SK-N-SH (cell line): Measurements from ENCODE around the gene CREBZF. TPM values are rescaled to one million over a fixed set of nuclear protein-coding genes. Genes with fewer than 3 reads are reported as not detected.

Source experiments
- CTCF ChIA-PET: fragments of 300-600, 350-600 bp; formaldehyde crosslinking; extraction: SDS; loops from one replicate; lab custom pipeline; 2021; lab: Yijun Ruan, JAX
- POLR2A ChIA-PET: fragments of 350-600 bp; sonication (Branson Sonifier 250); formaldehyde crosslinking; extraction: SDS; loops from one replicate; lab custom pipeline; 2020; ENCODE audit warnings: antibody characterized with exemption, inconsistent platforms; lab: Yijun Ruan, JAX
- DNase-seq: peaks from one replicate; pipeline ENCODE4 v3.0.0; 2012
- H2AFZ ChIP-seq: fragments of 200-600 bp; sonication (generic); 2 replicates; pipeline ENCODE4 v1.8.1; 2016; ENCODE audit warnings: antibody characterized with exemption, mild to moderate bottlenecking, low read depth
- H3F3A ChIP-seq: fragments of 200-600 bp; sonication (generic); replicated peaks from 2 replicates; pipeline ENCODE3; 2016; ENCODE audit warnings: antibody characterized with exemption, mild to moderate bottlenecking; ENCODE audit not compliant: insufficient read depth
- H3K27ac ChIP-seq, 2 experiments: fragments of 200-500 bp in 1 of 2; fragments of 200-600 bp in 1 of 2; sonication (Bioruptor generic) in 1 of 2; sonication (generic), shearing (Covaris generic) in 1 of 2; 2 replicates each; pipeline versions ENCODE4 v1.5.1 to v1.6.1; 2014 to 2016; ENCODE audit warnings: low read depth in 2 of 2, inconsistent platforms in 1 of 2, low read length in 1 of 2, mild to moderate bottlenecking in 1 of 2, mixed read lengths in 1 of 2
- H3K27me3 ChIP-seq: fragments of 200-600 bp; sonication (generic), shearing (Covaris generic); 2 replicates; pipeline ENCODE4 v1.6.1; 2016; ENCODE audit warnings: mixed run types; ENCODE audit not compliant: insufficient read depth
- H3K36me3 ChIP-seq, 2 experiments: fragments of 200-500 bp in 1 of 2; fragments of 200-600 bp in 1 of 2; sonication (Bioruptor generic) in 1 of 2; sonication (generic) in 1 of 2; replicated peaks in 1 of 2; 2 replicates each; pipeline versions ENCODE3 to v1.5.1; 2014 to 2016; ENCODE audit warnings: low read length in 1 of 2, mild to moderate bottlenecking in 1 of 2; ENCODE audit not compliant: insufficient read depth in 2 of 2, control insufficient read depth in 1 of 2
- H3K4me1 ChIP-seq, 2 experiments: fragments of 200-500 bp in 1 of 2; fragments of 200-600 bp in 1 of 2; sonication (Bioruptor generic) in 1 of 2; sonication (generic), shearing (Covaris generic) in 1 of 2; 2 replicates each; pipeline versions ENCODE4 v1.5.1 to v1.6.1; 2014 to 2016; ENCODE audit warnings: low read depth in 1 of 2, low read length in 1 of 2, mixed run types in 1 of 2; ENCODE audit not compliant: insufficient read depth in 2 of 2, control insufficient read depth in 1 of 2
- H3K4me2 ChIP-seq: fragments of 200-600 bp; sonication (generic), shearing (Covaris generic); 2 replicates; pipeline ENCODE4 v1.6.1; 2017; ENCODE audit warnings: mixed run types
- H3K4me3 ChIP-seq, 2 experiments: fragments of 200-500 bp in 1 of 2; fragments of 200-600 bp in 1 of 2; sonication (Bioruptor generic) in 1 of 2; sonication (generic), shearing (Covaris generic) in 1 of 2; 2 replicates each; pipeline versions ENCODE4 v1.5.1 to v1.8.1; 2014 to 2016; ENCODE audit warnings: low read depth in 2 of 2, inconsistent platforms in 1 of 2, low read length in 1 of 2, mild to moderate bottlenecking in 1 of 2, mixed read lengths in 1 of 2, moderate library complexity in 1 of 2
- H3K79me2 ChIP-seq: fragments of 200-600 bp; sonication (generic); 2 replicates; pipeline ENCODE4 v1.8.1; 2017; ENCODE audit warnings: mild to moderate bottlenecking; ENCODE audit not compliant: insufficient read depth
- H3K9ac ChIP-seq: fragments of 200-600 bp; sonication (generic); 2 replicates; pipeline ENCODE4 v1.6.1; 2017; ENCODE audit warnings: mixed run types
- H3K9me2 ChIP-seq: fragments of 200-600 bp; sonication (generic); 2 replicates; pipeline ENCODE4 v1.6.1; 2017; ENCODE audit warnings: mixed run types
- H3K9me3 ChIP-seq: fragments of 200-600 bp; sonication (generic); 2 replicates; pipeline ENCODE4 v1.6.1; 2017; ENCODE audit warnings: mixed run types, mild to moderate bottlenecking, moderate library complexity
- H4K20me1 ChIP-seq: fragments of 200-600 bp; sonication (generic); 2 replicates; pipeline ENCODE4 v1.6.1; 2017; ENCODE audit warnings: mild to moderate bottlenecking, mixed run types; ENCODE audit not compliant: insufficient read depth
- CHD2 ChIP-seq: fragments of 150-350 bp; IDR thresholded peaks from 2 replicates; pipeline ENCODE4 v1.6.1; 2018; ENCODE audit warnings: low read length; ENCODE audit not compliant: partially characterized antibody
- CTCF ChIP-seq: fragments of 200-600 bp; sonication (generic); IDR thresholded peaks from 2 replicates; pipeline ENCODE4 v1.6.1; 2017; ENCODE audit warnings: antibody characterized with exemption, mild to moderate bottlenecking, moderate library complexity
- ELF1 ChIP-seq: IDR thresholded peaks from 2 replicates; pipeline ENCODE4 v1.4.0; 2012
- EP300 ChIP-seq, 2 experiments: IDR thresholded peaks; 2 replicates each; pipeline versions ENCODE4 v1.4.0 to v1.6.1; 2012; ENCODE audit warnings: borderline replicate concordance in 1 of 2, low read depth in 1 of 2, low read length in 1 of 2
- FOXJ3 ChIP-seq: sonication (generic); formaldehyde crosslinking; IDR thresholded peaks from 2 replicates; pipeline ENCODE4 v1.5.1; 2020; ENCODE audit warnings: mild to moderate bottlenecking, missing genetic modification reagents
- GATA2 ChIP-seq: sonication (generic); formaldehyde crosslinking; IDR thresholded peaks from 2 replicates; pipeline ENCODE4 v1.5.0; 2020; ENCODE audit warnings: mild to moderate bottlenecking, missing genetic modification reagents
- MAX ChIP-seq: IDR thresholded peaks from 2 replicates; pipeline ENCODE4 v1.4.0; 2012; ENCODE audit warnings: low read depth
- MXI1 ChIP-seq: IDR thresholded peaks from 2 replicates; pipeline ENCODE4 v1.6.1; 2012; ENCODE audit warnings: mild to moderate bottlenecking, low read depth, low read length, improper control_type of control experiment
- POLR2AphosphoS5 ChIP-seq: IDR thresholded peaks from 2 replicates; pipeline ENCODE4 v1.6.1; 2012; ENCODE audit warnings: low read depth, low read length
- RAD21 ChIP-seq: IDR thresholded peaks from 2 replicates; pipeline ENCODE4 v1.6.1; 2012; ENCODE audit warnings: mild to moderate bottlenecking, low read length
- RFX5 ChIP-seq: IDR thresholded peaks from 2 replicates; pipeline ENCODE4 v1.6.1; 2012; ENCODE audit warnings: mild to moderate bottlenecking, improper control_type of control experiment, low read length
- RXRA ChIP-seq: IDR thresholded peaks from 2 replicates; pipeline ENCODE4 v1.4.0; 2012; ENCODE audit warnings: low read depth, mild to moderate bottlenecking, borderline replicate concordance
- SMC3 ChIP-seq: IDR thresholded peaks from 2 replicates; pipeline ENCODE4 v1.6.1; 2012; ENCODE audit warnings: low read depth, low read length, improper control_type of control experiment
- TAF1 ChIP-seq: IDR thresholded peaks from 2 replicates; pipeline ENCODE4 v1.6.1; 2012; ENCODE audit warnings: low read depth, mild to moderate bottlenecking, low read length, moderate library complexity, borderline replicate concordance
- TCF12 ChIP-seq: IDR thresholded peaks from 2 replicates; pipeline ENCODE4 v1.4.0; 2012
- USF1 ChIP-seq: IDR thresholded peaks from 2 replicates; pipeline ENCODE4 v1.4.0; 2012; ENCODE audit warnings: low read depth, borderline replicate concordance
- WGBS: methylation state at CpG from one replicate; pipeline ENCODE4 v1.1.6; 2017; ENCODE audit warnings: low lambda C conversion rate; 5-methylcytosine and 5-hydroxymethylcytosine counted together
- polyA plus RNA-seq, 3 experiments: library from polyadenylated mRNA; depleted of rRNA; stranded (reverse); fragments of >200 nt; gene quantifications; 2 replicates each; pipeline ENCODE4 v1.2.3, GENCODE V29; 2012

CREBZF gene
- polyA plus RNA-seq, 1 of the 3 experiments (the other 2 are of a cell fraction) = 50.5 TPM

- Histone ChIP-seq H3F3A (no peaks in the 10 kb centered on the region), H3K4me3 (no peak overlapping the region), H3K36me3 (peaks cover 27% of the 10 kb centered on the region in 2 experiments)
- TF ChIP-seq POLR2AphosphoS5 (no peak), ELF1 (no peak), TCF12 (no peak), SMC3 (no peak), EP300 (IDR thresholded peaks at IDR 0.05; ENCODE audit: borderline replicate concordance in 1 of 2, low read depth in 1 of 2, low read length in 1 of 2) (no peak), USF1 (no peak), RFX5 (no peak), RAD21 (no peak), RXRA (no peak), GATA2 (CRISPR knock-in tag) (no peak), FOXJ3 (CRISPR knock-in tag) (no peak), TAF1 (no peak), MAX (no peak)
- TF ChIP-seq, all 33 proteins: peak for 0
- 79% methylated on average over 5 of the region's 5 CpGs for WGBS
- H3K27ac ChIP-seq = peak overlapping the region in 1 of 2 experiments; percentile 95; a peak in 1 of 4 replicates
- H3K9ac ChIP-seq = no peak overlapping the region
- H2AFZ ChIP-seq = peak overlapping the region; percentile 86; the same call in 1 of the 2 replicates
- DNase-seq = no peak
- H3K4me2 ChIP-seq = no peak overlapping the region
- peaks cover 36% of the 10 kb centered on the region for H4K20me1 ChIP-seq
- POLR2A ChIA-PET = no interaction called here
- 0 out of 2 replicates have a peak, but pooled peaks cover 3% of the 10 kb centered on the region for H3K9me2 ChIP-seq
- peaks cover 9 to 13% of the 10 kb centered on the region in 2 experiments; a peak in 3 of 4 replicates for H3K4me1 ChIP-seq
- no peaks in the 10 kb centered on the region for H3K9me3 ChIP-seq
- no peaks in the 10 kb centered on the region for H3K27me3 ChIP-seq
- H3K79me2 ChIP-seq = peaks cover 39% of the 10 kb centered on the region
- CTCF ChIA-PET = interaction anchor here (2.0 kb wide), 1 partner anchor 29 kb away, joined by 4 read pairs; no protein-coding TSS in a partner anchor
Measured at GRCh38 chr11:85665733-85666132, 804 bp upstream of the CREBZF start.

- CTCF ChIA-PET = interaction anchor here (0.8 to 2.9 kb wide), 9 partner anchors 13 to 530 kb away, joined by 3 to 15 read pairs (median 4); partner anchors contain the start of genes CCDC89 and TMEM126A
Measured at GRCh38 chr11:85663753-85664614, 945 bp downstream of the CREBZF start.

More at GRCh38 chr11:85663753-85664614, 945 bp downstream of the CREBZF start:
- H3K9me3 ChIP-seq = no peaks in the 10 kb centered on the region
- peak overlapping the region; percentile 86 for H3K4me2 ChIP-seq
- H3K79me2 ChIP-seq = peaks cover 57% of the 10 kb centered on the region
- 0 out of 2 replicates have a peak, but pooled peaks cover 3% of the 10 kb centered on the region for H3K9me2 ChIP-seq
- peak overlapping the region; percentile 94 to 95 for H3K4me3 ChIP-seq
- no peaks in the 10 kb centered on the region for H3F3A ChIP-seq
- POLR2A ChIA-PET = interaction anchor here (1.3 to 2.9 kb wide), 5 partner anchors 10 to 36 kb away, joined by 4 to 23 read pairs (median 14); partner anchors contain the start of genes CCDC89, DLG2, TMEM126A and TMEM126B
- 1% methylated on average over 48 of the region's 73 CpGs for WGBS
- peak overlapping the region; percentile 92 to 95 for H3K27ac ChIP-seq
- H3K27me3 ChIP-seq = no peaks in the 10 kb centered on the region
- H3K9ac ChIP-seq = peak overlapping the region; percentile 99
- peaks cover 14 to 27% of the 10 kb centered on the region in 2 experiments; a peak in 3 of 4 replicates for H3K4me1 ChIP-seq
- no peak overlapping the region for H2AFZ ChIP-seq
- H3K36me3 ChIP-seq = peaks cover 44 to 45% of the 10 kb centered on the region in 2 experiments
- TF ChIP-seq CHD2 (peak; percentile 18), MXI1 (peak; percentile 63; the same call in 1 of the 2 replicates), USF1 (no peak), CTCF (peak; percentile 47), ELF1 (0 out of 2 replicates have a peak, but pooled peaks have one; percentile 30), SMC3 (peak; percentile 14)
- peak; percentile 82 for DNase-seq
- H4K20me1 ChIP-seq = peaks cover 52% of the 10 kb centered on the region
